NOMO-1 treated with dmso at 0.1 percent for 144 hours (cell line): ENCODE results near the gene AADAT.

Experiments used
- DNase-seq: peaks from one replicate; lab custom pipeline; 2025; ENCODE audit not compliant: unreplicated experiment; lab: John Stamatoyannopoulos, UW

AADAT gene

DNA sequence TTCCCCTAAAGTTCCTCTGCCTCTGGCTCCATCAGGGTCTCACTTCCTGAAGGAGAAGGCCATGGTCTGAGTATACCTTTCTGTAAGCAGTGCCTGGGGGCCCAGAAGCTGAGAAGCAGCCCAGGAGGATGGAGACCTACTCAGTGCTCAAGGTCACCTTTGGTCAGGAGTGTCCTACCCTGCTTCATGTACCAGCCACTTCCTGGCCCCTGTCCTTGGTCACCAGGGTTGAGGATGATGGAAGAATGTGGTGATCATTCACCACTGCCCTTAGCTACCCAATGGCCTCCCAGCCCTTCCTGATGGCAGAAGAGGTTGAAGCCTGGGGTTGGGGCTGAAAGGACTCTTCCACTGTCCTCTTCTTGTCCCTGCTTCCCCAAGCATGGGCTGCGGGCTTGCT lies 54.5 kb downstream of the AADAT start:
- DNase-seq: no peak

DNA sequence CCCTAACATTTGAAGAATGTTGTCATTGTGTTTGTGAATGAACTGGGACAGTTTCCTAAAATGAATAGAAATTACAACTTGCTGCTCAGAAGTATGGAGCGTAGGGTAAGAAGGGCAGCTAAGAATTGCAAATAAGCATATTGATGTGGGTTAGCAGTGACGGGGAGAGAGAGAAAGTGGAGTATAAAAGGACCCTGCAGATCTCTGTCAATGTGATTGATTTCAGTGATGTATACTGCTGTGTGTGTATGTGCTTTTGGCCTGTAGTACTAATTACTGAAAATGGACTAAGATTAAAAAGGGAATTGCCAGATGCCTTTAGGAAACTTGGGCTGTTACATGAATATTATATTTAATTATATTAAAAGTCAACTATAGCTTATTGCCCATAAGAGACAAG lies 55.8 kb downstream of the AADAT start:
- DNase-seq: no peak

DNA sequence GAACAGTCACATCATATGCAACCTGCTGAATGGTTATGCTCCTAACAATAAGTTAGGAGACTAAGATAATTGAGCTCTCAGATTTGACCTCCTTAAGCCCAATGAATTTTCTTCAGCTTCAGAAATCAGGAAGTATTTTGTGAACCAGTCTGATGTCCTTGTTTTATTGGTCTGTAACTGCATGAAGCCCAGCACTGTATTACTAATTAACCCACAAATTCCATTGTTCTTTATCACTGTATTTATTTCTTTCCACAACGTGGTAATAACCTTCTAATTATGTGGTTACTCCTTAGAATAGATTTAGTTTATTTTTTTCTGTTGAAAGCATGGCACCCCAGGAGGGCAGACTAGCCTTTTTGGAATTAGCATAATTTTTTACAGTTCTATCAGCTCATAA lies 59.6 kb downstream of the AADAT start:
- DNase-seq: no peak

DNA sequence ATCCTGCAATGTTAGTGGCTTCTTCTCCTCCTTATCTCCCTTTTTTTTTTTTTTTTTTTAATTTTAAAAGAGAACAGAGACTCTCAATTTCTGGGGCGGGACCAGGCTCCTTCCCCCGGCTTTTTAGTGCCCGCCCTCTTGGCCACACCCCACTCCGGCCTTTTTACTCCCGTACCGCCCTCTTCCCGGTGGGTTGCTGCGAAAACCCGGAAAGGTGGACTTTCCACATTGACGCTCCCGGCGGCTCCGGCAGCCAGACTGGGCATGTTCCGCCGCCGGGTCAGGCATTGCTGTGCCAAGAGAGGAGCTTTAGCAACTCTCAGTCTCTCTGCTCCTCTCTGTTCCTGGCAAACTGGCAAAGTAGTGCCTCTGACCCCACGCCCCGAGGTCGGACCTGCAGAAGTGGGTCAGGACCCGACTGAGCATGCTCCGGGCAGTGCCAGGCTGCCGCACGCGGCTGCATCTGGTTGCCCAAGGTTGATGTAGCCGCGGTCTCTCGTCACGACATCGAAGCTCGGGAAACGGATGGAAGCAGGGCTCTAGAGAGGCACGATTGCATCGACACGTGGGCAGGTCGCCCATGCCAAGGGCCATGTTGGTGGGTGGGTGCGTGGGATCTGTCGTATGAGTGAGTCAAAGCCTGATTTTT lies 62.5 kb downstream of the AADAT start:
- peak; percentile 86 for DNase-seq

DNA sequence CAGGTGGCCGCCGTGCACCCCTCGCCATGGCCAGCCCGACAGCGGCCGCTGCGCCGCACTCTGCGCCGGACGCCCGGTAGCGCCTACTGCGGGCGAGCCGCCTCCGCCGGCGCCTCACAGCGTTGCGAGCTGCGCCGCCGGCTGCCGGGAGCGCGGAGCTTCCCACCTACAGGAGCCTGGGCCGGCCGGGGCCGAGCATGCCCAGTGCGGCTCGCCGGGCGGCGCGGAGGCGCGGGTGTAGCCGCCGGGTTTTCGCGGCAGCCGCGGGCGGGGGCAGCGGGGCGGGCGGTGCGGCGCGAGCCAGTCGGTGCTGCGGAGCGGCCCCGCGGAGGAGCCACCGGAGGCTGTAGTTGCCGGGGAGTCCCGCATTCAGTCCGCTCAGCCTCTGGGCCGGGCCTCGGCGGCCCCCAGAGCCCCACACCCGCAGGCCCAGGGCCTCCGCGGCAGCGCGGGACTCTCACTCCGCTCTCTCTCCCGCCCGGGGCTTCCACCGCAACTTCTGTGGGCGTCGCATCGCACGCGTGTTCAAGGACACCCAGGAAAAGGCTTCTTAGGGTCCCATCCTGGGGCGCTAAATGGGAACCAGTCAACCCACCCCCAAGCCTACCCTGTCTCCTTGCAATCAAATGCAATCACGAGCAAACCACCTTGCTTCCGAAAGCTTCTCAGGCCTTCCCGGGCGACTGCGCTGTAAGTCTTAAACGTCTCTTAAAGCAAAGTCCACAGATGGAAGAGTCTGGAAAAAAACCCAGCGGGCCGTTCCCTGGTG lies 63.3 kb downstream of the AADAT start, which contains the start of gene MFAP3L:
Gene MFAP3L, minus strand, starts transcription at position 143 of the 769 bp plus-strand sequence. CDS start 20,518 bp downstream, outside the sequence.
- peak; percentile 75 for DNase-seq

DNA sequence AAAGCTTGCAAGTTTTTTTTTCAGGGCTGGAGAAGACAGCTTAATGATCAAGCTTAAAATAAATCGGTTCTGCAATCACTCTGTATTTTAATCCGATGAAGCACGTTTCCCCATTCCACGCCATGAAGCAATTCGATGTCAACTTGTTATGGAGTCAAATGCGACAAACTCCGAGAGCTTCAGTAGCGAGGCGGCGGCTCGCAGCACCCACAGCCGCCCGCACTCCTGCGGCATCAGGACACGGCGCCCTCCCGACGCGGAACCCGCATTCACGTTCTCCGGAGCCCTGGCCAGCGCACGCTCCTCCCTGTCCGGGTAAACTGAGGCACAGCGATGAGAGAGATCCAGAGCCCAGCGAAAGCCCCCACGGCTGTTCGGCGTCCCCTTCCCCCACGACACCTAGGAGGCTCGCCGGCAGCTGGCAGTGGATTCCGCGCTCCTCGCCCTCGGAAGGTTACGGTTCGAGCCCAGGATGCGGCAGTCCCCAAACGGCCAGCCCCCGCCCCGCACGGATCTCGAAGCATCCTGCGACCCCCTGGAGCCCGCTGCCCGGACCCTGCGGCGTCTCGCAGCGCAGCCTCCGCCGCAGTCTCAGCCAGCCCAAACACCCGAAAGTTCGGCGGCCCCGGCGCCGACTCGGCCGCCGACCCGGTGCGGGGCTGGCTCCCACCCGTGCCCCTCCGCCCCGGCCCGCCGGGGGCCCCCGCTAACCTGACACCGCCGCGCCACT lies 64.1 kb downstream of the AADAT start:
- DNase-seq: no peak

DNA sequence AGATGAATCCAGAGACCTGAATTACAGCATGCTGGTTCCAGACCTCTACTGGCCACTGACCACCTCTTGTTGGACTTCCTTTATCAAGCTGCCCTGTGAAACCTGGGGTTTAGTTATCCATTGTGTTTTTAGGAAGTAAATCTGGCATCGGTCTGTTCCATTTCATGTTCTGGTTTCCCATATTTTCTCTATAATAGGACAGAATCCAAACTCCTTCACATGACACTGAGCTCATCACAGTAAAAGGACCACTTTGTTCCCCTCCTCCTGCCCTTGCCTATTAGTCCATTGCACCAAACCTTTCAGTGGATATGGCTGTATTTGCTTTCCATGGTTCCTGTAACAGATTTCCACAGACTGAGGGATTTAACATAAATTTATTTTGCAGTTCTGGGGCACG lies 67.5 kb downstream of the AADAT start:
- no peak for DNase-seq

DNA sequence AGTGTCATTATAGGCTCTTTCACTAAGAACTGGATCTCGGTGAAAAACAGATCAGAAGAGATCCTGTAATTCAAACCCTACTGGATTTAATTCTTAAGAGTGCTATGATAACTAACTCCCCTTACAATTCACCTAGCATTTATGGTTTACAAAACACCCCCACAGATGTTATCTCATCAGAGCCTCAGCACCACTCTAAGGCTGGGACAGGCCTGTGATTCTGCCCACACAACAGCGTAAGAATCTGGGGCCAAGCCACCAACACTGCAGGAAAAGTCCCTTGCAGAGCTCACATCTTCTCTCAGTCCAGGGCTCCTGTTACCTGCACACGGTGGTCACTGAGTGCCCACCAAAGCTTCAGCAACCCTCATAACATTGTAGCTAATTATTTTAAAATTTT lies 72.5 kb downstream of the AADAT start:
- no peak for DNase-seq

DNA sequence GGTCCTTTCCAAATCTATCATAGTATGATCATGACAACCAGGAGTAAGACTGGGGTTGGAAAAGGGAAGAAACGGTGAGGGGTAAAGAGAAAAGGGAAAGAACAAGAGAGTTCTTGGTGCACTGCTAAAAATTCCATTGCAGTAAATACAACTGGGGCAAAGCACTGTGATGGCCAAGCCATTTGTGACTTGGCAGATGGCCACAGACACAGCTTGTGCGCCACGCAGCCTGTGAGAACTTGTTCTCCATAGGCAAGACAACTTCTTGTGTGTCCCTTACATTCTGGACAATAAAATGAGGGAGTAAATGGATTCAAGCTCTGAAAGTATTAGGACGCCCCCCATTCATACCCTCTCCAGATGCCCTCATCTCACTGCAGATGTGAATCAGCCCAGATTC lies 74.5 kb downstream of the AADAT start:
- DNase-seq: no peak

DNA sequence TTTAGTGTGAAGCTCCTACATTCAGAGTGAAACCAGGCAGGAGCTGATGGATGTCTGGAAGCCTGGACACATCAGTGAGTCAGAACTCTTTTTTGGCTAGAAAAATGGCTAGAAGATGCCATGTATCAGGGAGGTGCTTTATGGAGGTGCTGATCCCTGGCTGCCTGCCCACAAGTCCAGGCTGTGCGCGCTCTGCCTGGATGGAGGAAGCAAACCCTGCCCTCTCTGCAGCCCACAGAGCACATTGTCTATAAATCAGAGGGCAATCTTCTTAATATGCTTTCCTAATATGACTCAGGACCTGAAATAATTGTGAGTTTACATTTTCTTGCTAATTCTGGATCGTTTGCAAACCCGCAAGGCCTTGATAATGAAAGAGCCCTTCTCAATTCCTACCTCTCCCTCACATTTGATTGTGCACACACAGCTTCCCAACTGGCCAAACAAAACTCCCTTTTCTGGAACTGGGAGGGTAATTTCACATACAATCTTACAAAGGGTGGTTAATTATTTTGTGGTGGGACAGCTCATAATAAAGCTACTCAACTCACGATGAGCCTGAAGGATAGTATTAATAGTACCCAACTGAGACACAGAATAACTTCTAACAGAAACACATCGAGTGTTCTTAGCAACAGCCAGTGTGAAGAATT lies 75.3 kb downstream of the AADAT start:
- no peak for DNase-seq

DNA sequence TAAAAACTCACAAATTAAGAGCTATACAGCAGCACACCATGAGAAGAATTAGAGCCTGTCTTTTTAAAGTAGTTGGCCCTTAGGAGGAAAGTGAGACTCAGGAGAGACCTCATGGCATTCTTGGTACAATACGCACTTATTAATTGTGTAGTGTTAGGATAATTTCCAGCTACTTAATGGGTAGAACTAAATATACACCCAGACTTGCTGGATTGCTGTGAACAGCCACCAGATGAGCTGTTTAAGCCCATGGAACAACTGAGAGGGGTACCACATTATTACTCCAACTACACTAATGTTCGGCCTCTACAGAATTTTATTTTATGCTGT lies 77.2 kb downstream of the AADAT start:
- no peak for DNase-seq

DNA sequence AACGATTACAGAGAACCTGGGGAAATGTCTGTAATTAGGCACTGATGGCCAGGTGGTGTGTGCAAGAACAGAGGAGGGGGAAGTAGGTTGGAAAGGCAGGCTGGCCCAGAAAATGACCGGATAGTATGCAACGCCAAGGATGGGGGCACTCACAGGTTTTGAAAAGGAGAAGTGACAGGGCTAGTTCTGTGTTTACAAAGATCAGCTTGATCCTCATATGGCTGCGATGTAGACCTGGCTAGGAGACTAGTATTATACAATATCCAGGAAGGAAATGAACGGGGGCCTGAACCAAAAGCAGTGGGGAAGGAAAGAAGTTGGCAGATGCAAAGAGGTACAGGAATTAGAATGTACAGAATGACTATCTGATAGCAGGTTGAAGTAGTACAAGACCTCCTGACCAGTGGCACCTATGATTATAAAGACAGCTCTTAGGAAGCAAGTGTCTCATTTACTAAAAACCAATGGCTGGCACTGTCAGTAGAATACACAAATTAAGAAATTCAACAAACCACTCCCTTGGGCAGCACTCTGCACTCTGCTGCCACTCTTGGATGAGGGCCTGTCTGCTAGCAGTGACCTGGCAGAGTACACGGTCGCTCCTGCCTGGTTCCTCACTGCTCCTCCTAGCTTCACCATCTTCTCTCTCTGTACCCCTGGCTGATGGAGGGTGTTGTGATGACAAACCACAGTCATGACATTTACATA lies 77.7 kb downstream of the AADAT start:
- peak; percentile 30 for DNase-seq
